HG03045 (cell line): ENCODE measurements around the gene ACAP3.

Experiments
- ATAC-seq: cut with Tn5 transposase; IDR thresholded peaks from one replicate; pipeline ENCODE4 v1.9.1; 2021; ENCODE audit warnings: mild to moderate bottlenecking, moderate library complexity; ENCODE audit not compliant: unreplicated experiment

The ACAP3 gene

GRCh38 chr1:1345860-1346500, 38.2 kb upstream of the ACAP3 start:
- no peak for ATAC-seq

GRCh38 chr1:1345384-1345783, 37.7 kb upstream of the ACAP3 start:
- ATAC-seq = no peak

- no peak for ATAC-seq
These were observed 37.1 kb upstream of the ACAP3 start for GRCh38 chr1:1344655-1345361.

GRCh38 chr1:1343811-1344421, 36.2 kb upstream of the ACAP3 start:
- ATAC-seq = no peak

- ATAC-seq = no peak
These were observed 34.9 kb upstream of the ACAP3 start for GRCh38 chr1:1342584-1343115.

- no peak for ATAC-seq
These were observed 34.4 kb upstream of the ACAP3 start for GRCh38 chr1:1342061-1342562.

GRCh38 chr1:1341549-1342021, 33.9 kb upstream of the ACAP3 start:
- ATAC-seq = no peak

- no peak for ATAC-seq
These were observed 33.2 kb upstream of the ACAP3 start for GRCh38 chr1:1340791-1341548.

- ATAC-seq = no peak
These were observed 32.5 kb upstream of the ACAP3 start for GRCh38 chr1:1340185-1340584.

- no peak for ATAC-seq
These were observed 30.5 kb upstream of the ACAP3 start for GRCh38 chr1:1338278-1338677.

GRCh38 chr1:1337793-1338147, 30.0 kb upstream of the ACAP3 start:
- no peak for ATAC-seq

GRCh38 chr1:1336931-1337792, 29.4 kb upstream of the ACAP3 start:
- no peak for ATAC-seq

- no peak for ATAC-seq
These were observed 28.7 kb upstream of the ACAP3 start for GRCh38 chr1:1336446-1336845.

GRCh38 chr1:1335792-1336248, 28.1 kb upstream of the ACAP3 start:
- no peak for ATAC-seq

- ATAC-seq = no peak
These were observed 27.6 kb upstream of the ACAP3 start for GRCh38 chr1:1335283-1335682.

- no peak for ATAC-seq
These were observed 27.1 kb upstream of the ACAP3 start for GRCh38 chr1:1334835-1335234.

- ATAC-seq = no peak
These were observed 26.0 kb upstream of the ACAP3 start for GRCh38 chr1:1333551-1334241.

GRCh38 chr1:1332774-1333480, 25.2 kb upstream of the ACAP3 start:
- no peak for ATAC-seq
